Memory B cell (primary cell): ENCODE results near the gene HOXD11.

Source experiments
- ATAC-seq: fragments of 150-1000 bp; cut with Tn5 transposase; 2 replicates; pipeline ENCODE4 v1.10.0; 2021; ENCODE audit warnings: low read depth, mild to moderate bottlenecking, moderate library complexity
- DNase-seq, 2 donors: peaks; one replicate each; pipeline ENCODE4 v3.0.0; 2022; ENCODE audit warnings: low spot score in 2 of 2
- H3K27ac Mint-ChIP-seq: one replicate; pipeline ENCODE4 v1.8.0; 2022; ENCODE audit warnings: mild to moderate bottlenecking, moderate library complexity, mixed read lengths
- H3K27me3 Mint-ChIP-seq: one replicate; pipeline ENCODE4 v1.8.0; 2022; ENCODE audit warnings: mixed read lengths
- H3K36me3 Mint-ChIP-seq: one replicate; pipeline ENCODE4 v1.8.0; 2022; ENCODE audit warnings: mild to moderate bottlenecking, mixed read lengths
- H3K4me1 Mint-ChIP-seq: one replicate; pipeline ENCODE4 v1.8.0; 2022; ENCODE audit warnings: mixed read lengths
- H3K4me3 Mint-ChIP-seq: one replicate; pipeline ENCODE4 v1.8.0; 2022; ENCODE audit warnings: mild to moderate bottlenecking, moderate library complexity, mixed read lengths
- H3K9me3 Mint-ChIP-seq: one replicate; pipeline ENCODE4 v1.8.0; 2022; ENCODE audit warnings: mixed read lengths

The HOXD11 gene

DNA sequence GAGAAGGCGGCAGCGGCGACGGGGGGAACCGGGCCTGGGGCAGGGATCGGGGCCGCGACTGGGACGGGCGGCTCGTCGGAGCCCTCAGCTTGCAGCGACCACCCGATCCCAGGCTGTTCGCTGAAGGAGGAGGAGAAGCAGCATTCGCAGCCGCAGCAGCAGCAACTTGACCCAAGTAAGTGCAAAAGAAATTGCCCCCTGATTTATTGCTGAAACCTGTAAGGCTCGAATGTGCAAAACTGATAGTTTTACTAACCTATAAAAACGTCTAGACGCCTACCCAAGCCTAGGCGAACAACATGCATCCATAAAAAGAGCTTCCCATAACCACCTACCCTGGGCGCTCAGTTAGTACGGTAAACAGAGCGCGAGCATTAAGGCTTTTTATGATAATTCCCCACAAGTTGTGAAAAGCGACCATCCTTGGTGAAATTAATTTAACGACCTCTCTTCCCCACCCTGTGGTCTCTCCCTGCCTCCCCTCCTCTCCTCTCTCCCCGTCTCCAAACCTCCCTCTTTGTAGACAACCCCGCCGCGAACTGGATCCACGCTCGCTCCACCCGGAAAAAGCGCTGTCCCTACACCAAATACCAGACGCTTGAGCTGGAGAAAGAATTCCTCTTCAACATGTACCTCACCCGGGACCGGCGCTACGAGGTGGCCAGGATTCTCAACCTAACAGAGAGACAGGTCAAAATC is 16.5 kb downstream of the HOXD11 start:
- Mint-ChIP-seq H3K27ac (no peak overlapping the region), H3K9me3 (no peaks in the 10 kb centered on the region), H3K4me1 (peaks cover 2% of the 10 kb centered on the region), H3K27me3 (peaks cover 36% of the 10 kb centered on the region), H3K4me3 (no peak overlapping the region), H3K36me3 (no peaks in the 10 kb centered on the region)
- ATAC-seq (no peak), DNase-seq (no peak)

DNA sequence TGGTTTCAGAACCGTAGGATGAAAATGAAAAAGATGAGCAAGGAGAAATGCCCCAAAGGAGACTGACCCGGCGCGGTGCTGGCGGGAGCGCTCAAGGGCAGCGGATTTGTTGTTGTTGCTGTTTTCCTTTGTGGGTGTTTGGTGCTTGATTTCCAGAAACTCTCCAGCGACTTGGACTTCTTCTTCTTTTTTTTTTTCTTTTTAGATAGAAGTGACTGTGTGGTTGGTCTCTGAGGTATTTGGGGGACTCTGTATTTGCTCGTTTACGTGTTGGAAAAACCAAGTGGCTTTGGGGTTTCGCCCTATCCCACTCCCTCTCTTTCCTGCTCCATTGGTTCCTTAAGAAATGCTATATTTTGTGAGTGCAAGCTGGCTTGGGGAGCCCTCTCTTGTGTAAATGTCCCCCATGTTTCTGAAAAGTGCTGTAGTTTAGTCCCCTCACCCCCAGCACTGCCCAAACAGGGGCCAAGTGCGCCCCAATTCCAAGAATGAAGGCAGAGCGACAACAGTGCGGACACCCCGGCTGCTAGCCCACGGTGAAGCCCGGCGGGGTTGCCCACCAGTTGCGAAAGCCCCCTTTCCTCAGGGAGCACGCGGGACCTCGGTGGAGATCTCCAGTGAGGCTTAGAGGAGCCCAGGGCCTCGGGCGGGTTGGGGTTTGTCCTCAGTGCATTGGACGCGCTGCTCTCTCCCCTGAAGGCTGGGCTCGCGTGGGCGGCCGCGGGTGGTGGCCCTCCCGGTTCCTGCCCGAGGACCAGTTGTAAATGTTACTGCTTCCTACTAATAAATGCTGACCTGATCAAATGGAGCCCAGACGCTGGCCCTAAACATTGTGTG is 17.2 kb downstream of the HOXD11 start:
- no peaks in the 10 kb centered on the region for H3K36me3 Mint-ChIP-seq
- DNase-seq (no peak), ATAC-seq (no peak)
- H3K9me3 Mint-ChIP-seq, result no peaks in the 10 kb centered on the region
- H3K4me1 Mint-ChIP-seq, result peaks cover 2% of the 10 kb centered on the region
- H3K27ac Mint-ChIP-seq, result peak overlapping the region; percentile 24
- no peak overlapping the region for H3K4me3 Mint-ChIP-seq
- H3K27me3 Mint-ChIP-seq, result peaks cover 34% of the 10 kb centered on the region

DNA sequence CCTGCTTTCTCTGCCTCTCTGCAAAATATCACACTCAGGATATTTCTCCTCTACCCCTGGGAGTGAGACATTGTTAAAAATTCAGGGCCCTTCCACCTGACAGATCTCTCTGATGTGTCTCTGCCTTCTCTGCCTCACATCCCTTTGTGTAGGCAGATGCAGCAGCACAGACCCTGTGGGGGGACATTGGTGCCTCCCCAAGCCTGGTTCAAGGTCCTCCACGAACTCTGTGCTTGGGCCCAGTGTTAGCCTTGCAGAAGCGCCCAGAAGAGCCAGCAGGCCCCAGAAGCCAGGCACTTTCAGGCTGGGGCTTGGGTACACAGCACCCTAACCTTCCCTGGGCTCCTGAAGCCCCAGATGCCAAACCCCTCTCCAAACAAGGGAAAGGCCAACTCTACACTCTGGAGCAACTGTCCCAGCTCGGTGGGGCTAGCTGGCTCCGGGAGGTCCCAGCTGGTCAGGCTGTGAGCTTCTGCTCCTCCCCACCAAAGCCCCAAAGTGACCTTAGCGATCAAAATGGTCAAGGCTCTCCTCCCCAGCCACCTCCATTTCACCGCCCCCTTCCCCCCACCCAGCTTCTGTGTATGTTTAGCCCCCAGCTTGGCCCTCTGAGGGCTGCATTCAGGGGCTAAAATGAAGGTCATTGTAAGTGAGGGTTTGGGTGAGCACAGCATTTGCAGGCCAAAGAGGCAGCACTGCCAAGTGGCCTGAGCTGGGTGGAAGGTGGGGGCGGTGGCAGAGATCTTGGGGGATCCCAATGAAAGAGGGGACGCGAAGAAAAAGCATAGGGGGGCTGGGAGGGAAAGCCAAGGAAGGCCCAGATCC is 18.1 kb downstream of the HOXD11 start:
- Mint-ChIP-seq H3K4me1 (peaks cover 2% of the 10 kb centered on the region), H3K27me3 (peaks cover 27% of the 10 kb centered on the region), H3K4me3 (no peak overlapping the region), H3K9me3 (no peaks in the 10 kb centered on the region), H3K27ac (peak overlapping the region; percentile 24), H3K36me3 (no peaks in the 10 kb centered on the region)
- DNase-seq (no peak), ATAC-seq (no peak)

DNA sequence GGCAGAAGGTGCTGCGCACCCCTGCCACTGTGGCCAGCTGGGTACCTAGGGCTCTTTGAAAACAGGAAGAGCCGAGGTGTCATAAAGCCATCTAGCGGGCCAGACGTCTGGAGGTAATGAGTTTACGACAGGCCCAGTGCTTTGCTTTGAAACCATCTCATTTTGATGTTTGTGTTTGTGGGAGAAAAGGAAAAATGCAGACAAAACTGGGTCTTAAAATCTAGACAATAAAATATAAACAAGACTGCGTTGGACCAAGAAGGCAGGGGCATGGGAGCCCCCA is 18.6 kb downstream of the HOXD11 start:
- Mint-ChIP-seq H3K27ac (no peak overlapping the region), H3K9me3 (no peaks in the 10 kb centered on the region), H3K27me3 (peaks cover 24% of the 10 kb centered on the region)

DNA sequence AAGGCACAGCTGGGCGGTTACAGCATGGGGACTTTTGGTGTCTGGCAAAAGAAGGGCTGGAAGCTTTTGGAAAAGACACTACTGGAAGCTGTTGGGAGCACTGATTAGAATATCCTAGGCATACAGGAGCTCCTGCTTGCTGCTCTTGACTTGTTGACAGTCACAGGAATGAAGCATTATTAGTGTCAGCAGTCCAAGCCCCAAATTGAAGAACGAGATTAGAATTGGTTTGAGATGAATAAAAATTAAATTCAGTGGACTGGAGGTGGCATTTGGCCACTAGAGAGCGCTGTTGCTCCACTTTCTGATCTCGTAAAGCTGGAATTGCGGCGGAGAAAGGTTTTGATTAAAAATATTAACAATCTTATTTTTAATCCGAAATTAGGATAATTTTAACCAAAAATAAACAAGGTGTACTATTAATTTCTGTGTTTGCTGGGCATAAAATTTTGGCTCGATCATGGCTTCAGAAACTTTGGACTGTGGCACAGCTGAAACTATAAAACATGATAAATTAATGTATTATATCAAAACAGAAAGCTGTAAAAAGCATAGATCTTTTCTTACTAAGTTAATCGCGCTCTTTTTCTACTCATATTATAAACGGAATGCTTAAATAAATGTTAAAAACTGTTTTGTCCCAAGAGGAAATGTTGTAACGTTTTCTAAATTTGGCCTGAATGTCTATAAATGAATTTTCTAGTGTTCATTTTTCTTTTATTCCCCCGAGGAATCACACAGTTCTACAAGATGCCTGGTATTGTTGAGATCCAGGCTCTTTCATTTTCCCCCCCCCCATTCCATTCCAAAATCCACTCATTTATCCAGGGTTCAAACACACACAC is 20.1 kb downstream of the HOXD11 start:
- peaks cover 30% of the 10 kb centered on the region for H3K27me3 Mint-ChIP-seq
- peaks cover 2% of the 10 kb centered on the region for H3K4me1 Mint-ChIP-seq
- H3K36me3 Mint-ChIP-seq, result peaks cover 2% of the 10 kb centered on the region
- DNase-seq (peak; percentile 66 to 74), ATAC-seq (peak; percentile 37)
- H3K4me3 Mint-ChIP-seq, result no peak overlapping the region
- H3K9me3 Mint-ChIP-seq, result no peaks in the 10 kb centered on the region
- peak overlapping the region; percentile 78 for H3K27ac Mint-ChIP-seq

More for the DNA sequence above, 18.6 kb downstream of the HOXD11 start:
- no peak overlapping the region for H3K4me3 Mint-ChIP-seq
- peaks cover 2% of the 10 kb centered on the region for H3K4me1 Mint-ChIP-seq
- H3K36me3 Mint-ChIP-seq, result no peaks in the 10 kb centered on the region
- DNase-seq, result no peak
- no peak for ATAC-seq

DNA sequence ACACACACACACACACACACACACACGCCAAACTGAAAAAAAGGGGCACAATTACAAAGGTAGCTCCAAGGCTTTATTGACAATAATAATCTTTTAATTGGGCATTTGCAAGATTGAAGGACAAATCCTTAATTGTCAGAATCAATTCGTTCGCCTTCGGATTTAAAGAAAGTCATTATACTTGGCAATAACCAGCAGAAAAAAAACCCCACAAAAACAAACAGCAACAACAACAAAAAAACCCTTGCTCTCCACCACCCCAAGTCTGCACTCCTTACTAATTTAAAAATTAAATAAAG is 20.6 kb downstream of the HOXD11 start:
- peaks cover 34% of the 10 kb centered on the region for H3K27me3 Mint-ChIP-seq
- H3K27ac Mint-ChIP-seq, result peak overlapping the region; percentile 78
- H3K36me3 Mint-ChIP-seq, result peaks cover 2% of the 10 kb centered on the region
- DNase-seq (no peak), ATAC-seq (no peak)
- H3K9me3 Mint-ChIP-seq, result no peaks in the 10 kb centered on the region
- no peak overlapping the region for H3K4me3 Mint-ChIP-seq
- H3K4me1 Mint-ChIP-seq, result peaks cover 5% of the 10 kb centered on the region

DNA sequence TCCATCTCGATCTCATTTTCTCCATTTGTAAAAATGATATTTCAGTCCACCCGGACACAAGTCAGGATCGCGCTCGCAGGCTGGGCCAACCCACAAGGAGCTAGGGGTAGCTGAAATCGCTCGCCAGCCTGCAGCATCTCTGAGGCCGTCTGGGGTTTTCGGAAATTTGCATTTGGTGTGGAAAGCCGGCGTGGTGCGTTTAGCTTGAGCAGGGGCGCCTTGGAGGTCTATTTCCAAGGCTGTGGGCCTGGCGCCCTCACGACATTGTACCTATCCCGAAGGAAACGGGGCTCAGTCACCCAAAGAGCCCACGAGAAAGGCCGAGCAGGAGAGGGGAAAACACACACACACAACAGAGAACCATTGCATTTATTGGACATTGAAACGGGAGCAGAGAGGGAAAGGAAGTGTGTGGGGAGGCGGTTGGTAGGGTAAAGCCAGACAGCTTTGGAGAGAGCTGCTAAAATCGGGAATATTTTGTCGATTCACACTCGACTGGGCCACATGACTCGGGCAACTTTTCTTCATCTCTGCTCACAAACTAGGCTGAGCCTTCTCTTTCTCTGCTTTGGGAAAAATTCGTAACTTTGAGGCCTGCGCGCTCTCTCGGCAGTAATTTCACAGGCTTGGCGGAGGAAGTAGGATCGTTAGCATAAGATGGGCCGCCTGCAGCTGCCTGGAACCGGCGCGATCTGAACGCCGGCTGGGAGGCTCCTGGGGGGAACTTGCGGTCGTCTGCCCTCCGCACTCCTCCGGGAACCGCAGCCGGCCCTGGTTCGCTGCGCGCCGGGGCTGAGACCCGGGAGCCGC is 21.3 kb downstream of the HOXD11 start:
- Mint-ChIP-seq H3K27me3 (peaks cover 35% of the 10 kb centered on the region), H3K9me3 (no peaks in the 10 kb centered on the region), H3K27ac (peak overlapping the region; percentile 78), H3K36me3 (peaks cover 2% of the 10 kb centered on the region), H3K4me1 (peaks cover 5% of the 10 kb centered on the region), H3K4me3 (no peak overlapping the region)
- DNase-seq, result no peak
- no peak for ATAC-seq

DNA sequence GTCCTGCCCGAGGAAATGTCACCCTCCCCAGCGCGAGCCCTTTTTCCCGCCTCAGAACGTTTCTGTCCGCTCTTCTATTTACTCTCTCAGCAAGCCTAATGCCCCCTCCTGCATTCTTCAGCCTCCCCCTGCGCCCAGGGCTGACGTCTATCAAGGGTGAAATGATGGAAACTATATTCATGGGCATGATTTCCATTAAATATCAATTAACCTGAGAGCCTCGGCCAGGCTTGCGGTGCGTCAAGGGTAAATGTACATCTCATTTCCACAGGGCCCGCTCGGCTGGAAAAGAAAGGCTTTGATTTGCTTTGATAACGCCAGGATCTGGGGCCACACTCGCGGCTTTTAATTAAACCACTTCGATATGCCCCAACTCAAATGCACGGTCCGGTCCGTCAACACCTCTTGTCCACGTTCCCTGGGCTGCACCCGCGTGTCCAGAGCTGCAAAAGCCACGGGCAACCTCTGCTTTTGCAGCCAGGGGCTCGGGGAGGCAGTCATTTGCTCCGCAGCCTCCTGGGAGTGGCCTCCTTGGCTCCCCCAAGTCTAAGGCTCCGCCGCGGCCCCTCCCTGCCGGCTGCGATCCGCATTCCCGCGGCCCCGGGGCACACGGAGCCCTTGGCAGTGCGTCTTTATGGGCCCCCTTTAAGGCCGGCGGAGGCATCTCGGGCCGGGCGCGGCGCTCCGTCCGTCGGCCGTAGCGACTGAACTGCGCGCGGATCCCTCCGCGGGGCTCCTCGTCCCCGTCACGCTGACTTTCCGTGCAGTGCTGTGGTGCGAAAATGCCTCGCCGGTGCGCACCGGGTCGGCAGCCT is 22.1 kb downstream of the HOXD11 start, which contains the start of gene HOXD8:
Gene HOXD8 (plus strand): TSS at position 724 of the 815 bp plus-strand sequence. CDS start 662 bp downstream, outside the sequence.
- peak within 1 kb of the TSS; percentile 78 for H3K27ac Mint-ChIP-seq
- no peaks in the 10 kb centered on the region for H3K9me3 Mint-ChIP-seq
- H3K4me1 Mint-ChIP-seq, result peaks cover 5% of the 10 kb centered on the region
- ATAC-seq, result no peak
- no peak for DNase-seq
- peaks cover 34% of the 10 kb centered on the region for H3K27me3 Mint-ChIP-seq
- peaks cover 2% of the 10 kb centered on the region for H3K36me3 Mint-ChIP-seq
- H3K4me3 Mint-ChIP-seq, result no peak within 1 kb of the TSS

DNA sequence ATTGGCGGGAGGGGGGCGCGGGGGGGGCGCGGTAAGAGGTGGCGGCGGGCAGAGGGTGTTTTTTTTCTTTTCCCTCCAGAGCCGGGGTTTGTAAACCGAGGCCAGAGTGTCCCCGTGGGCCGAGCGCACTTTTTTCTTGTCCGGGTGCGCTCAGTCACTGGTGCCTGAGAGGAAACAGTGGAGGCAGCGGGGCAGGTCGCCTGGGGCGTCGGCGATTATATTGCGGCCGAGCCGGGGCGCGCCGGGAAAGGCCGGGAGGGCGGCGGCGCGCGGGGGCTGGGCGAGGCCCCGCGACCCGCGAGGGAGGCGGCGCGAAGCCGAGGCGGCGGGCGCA is 22.7 kb downstream of the HOXD11 start:
- DNase-seq, result no peak
- no peak overlapping the region for H3K27ac Mint-ChIP-seq
- peaks cover 5% of the 10 kb centered on the region for H3K4me1 Mint-ChIP-seq
- H3K9me3 Mint-ChIP-seq, result no peaks in the 10 kb centered on the region
- peaks cover 2% of the 10 kb centered on the region for H3K36me3 Mint-ChIP-seq
- H3K4me3 Mint-ChIP-seq, result no peak overlapping the region
- ATAC-seq, result no peak
- peaks cover 31% of the 10 kb centered on the region for H3K27me3 Mint-ChIP-seq

DNA sequence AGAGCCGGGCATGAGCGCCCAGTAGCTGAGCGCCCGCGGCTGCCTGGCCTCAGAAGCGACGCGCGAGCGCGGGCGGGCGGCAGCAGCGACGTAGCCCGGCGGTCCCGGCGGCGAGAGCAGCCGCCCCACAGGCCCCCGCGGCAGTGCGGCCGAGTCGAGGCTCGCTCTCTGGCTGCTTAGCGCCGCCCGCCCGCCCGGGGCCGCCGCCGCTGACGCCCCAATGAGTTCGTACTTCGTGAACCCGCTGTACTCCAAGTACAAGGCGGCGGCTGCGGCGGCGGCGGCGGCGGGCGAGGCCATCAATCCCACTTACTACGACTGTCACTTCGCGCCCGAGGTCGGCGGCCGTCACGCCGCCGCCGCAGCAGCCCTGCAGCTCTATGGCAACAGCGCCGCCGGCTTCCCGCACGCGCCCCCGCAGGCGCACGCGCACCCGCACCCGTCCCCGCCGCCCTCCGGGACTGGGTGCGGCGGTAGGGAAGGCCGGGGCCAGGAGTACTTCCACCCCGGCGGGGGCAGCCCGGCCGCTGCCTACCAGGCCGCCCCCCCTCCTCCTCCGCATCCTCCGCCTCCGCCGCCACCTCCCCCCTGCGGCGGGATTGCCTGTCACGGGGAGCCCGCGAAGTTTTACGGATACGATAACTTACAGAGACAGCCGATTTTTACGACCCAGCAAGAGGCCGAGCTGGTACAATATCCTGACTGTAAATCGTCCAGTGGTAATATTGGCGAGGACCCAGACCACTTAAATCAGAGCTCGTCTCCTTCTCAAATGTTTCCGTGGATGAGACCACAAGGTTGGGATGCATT is 23.3 kb downstream of the HOXD11 start:
- DNase-seq (no peak), ATAC-seq (no peak)
- Mint-ChIP-seq H3K4me1 (peaks cover 5% of the 10 kb centered on the region), H3K27ac (peak overlapping the region; percentile 87), H3K9me3 (no peaks in the 10 kb centered on the region), H3K4me3 (peak overlapping the region; percentile 29), H3K36me3 (peaks cover 2% of the 10 kb centered on the region), H3K27me3 (peaks cover 29% of the 10 kb centered on the region)

DNA sequence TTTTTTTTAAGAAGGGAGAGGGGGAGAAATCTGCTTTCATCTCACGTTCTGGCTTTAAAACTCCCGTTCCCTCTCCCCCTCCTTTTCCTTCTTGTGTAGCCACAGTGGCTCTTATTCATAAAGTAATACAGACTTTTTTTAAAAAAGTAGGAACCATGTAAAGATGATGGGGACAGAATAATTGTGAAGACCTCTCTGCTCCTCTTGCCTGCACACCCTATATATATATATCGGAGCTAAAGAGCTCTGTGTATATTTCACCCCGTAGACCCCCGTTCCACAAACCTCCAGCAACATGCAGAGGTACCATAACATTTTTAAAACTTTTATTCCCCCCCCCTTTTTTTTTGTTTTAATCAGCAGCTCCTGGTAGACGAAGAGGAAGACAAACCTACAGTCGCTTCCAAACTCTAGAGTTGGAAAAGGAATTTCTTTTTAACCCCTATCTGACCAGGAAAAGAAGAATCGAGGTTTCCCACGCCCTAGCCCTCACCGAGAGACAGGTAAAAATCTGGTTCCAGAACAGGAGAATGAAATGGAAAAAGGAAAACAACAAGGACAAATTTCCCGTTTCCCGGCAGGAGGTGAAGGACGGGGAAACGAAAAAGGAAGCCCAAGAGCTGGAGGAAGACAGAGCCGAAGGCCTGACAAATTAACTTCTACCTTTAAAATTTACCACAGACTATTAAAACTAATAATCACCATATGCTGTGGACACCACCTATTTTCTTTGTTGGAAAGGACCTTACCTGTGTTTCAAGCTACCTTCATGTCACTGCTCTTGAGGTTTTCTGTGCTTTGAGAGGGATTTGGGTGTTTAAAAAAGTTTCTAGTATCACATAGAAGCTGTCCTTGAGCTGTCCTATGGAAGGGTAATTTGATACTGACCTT is 24.1 kb downstream of the HOXD11 start:
- Mint-ChIP-seq H3K9me3 (peaks cover 2% of the 10 kb centered on the region), H3K27me3 (peaks cover 34% of the 10 kb centered on the region), H3K27ac (peak overlapping the region; percentile 87), H3K36me3 (peaks cover 2% of the 10 kb centered on the region), H3K4me1 (peaks cover 12% of the 10 kb centered on the region), H3K4me3 (no peak overlapping the region)
- ATAC-seq (no peak), DNase-seq (no peak)
